ENCODE results near the gene CTNNA2. TPM values are rescaled to one million over a fixed set of nuclear protein-coding genes. Genes with fewer than 3 reads are reported as not detected.

CTNNA2 gene
- total RNA-seq, 3 donors from 2014 or later: 0.29 to 4.2 (median 1.1) TPM

- Histone ChIP-seq H3K4me1 (ENCODE audit: low read depth) (no peaks in the 10 kb centered on the region), H3K36me3 (ENCODE audit: low read depth) (no peaks in the 10 kb centered on the region), H3K4me3 (no peak overlapping the region), H3K9me3 (no peaks in the 10 kb centered on the region)
- no peak for ATAC-seq
- intact Hi-C loops (cut with DNase I, micrococcal nuclease): no loop called here
- TF ChIP-seq CTCF (IDR thresholded peaks at IDR 0.05): no peak
- no peak for DNase-seq
Observed at GRCh38 chr2:80363791-80364349, 851.0 kb downstream of the CTNNA2 start.

DNA sequence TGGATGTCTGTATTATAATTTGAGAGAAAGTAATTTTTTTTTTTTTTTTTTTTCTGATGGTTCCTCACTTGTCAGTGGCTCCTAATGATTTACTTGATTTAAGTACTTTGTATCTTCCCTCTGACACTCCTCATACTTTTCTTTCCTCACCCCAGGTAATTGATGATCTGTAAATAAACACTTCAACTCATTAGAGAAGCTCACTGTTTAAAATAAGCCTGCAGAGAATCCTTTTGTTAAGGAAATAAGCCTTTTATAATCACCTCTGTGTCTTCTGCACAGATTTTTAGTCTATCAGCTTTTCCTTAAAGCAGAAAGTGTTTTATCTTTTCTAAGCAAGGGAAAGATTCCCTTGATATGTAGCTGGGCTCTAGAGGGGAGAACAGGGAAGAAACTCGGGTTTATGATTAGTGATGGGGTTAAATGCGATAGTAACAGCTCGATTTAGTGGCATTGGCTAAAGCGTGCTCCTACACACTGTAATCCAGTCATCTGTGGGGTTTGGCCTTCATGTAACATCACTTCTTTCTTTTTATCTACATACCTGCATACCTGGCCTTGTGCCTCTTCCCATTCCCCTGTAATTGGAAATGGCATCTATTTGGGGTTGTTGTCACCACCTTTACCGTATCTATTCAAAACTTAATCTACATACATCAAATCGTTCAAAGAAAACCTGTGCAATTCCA is 851.8 kb downstream of the CTNNA2 start:
- TF ChIP-seq CTCF (IDR thresholded peaks at IDR 0.05): no peak
- no peak for DNase-seq
- Histone ChIP-seq H3K4me3 (no peak overlapping the region), H3K9me3 (no peaks in the 10 kb centered on the region), H3K36me3 (ENCODE audit: low read depth) (no peaks in the 10 kb centered on the region), H3K4me1 (ENCODE audit: low read depth) (no peaks in the 10 kb centered on the region)
- ATAC-seq: no peak
- intact Hi-C loops (cut with DNase I, micrococcal nuclease): no loop called here

GRCh38 chr2:80365762-80366161 is 852.9 kb downstream of the CTNNA2 start:
- intact Hi-C loops (cut with DNase I, micrococcal nuclease): no loop called here
- DNase-seq: no peak
- no peak for ATAC-seq
- no peaks in the 10 kb centered on the region for H3K9me3 ChIP-seq
- H3K4me1 ChIP-seq (ENCODE audit: low read depth): no peaks in the 10 kb centered on the region
- no peak for TF ChIP-seq CTCF (IDR thresholded peaks at IDR 0.05)
- no peaks in the 10 kb centered on the region for H3K36me3 ChIP-seq (ENCODE audit: low read depth)
- no peak overlapping the region for H3K4me3 ChIP-seq

GRCh38 chr2:80370375-80371009 is 857.6 kb downstream of the CTNNA2 start:
- no peak for ATAC-seq
- no peaks in the 10 kb centered on the region for H3K4me1 ChIP-seq (ENCODE audit: low read depth)
- no peaks in the 10 kb centered on the region for H3K9me3 ChIP-seq
- H3K4me3 ChIP-seq: no peak overlapping the region
- H3K36me3 ChIP-seq (ENCODE audit: low read depth): no peaks in the 10 kb centered on the region
- DNase-seq: no peak
- TF ChIP-seq CTCF (IDR thresholded peaks at IDR 0.05): no peak
- intact Hi-C loops (cut with DNase I, micrococcal nuclease): no loop called here

DNA sequence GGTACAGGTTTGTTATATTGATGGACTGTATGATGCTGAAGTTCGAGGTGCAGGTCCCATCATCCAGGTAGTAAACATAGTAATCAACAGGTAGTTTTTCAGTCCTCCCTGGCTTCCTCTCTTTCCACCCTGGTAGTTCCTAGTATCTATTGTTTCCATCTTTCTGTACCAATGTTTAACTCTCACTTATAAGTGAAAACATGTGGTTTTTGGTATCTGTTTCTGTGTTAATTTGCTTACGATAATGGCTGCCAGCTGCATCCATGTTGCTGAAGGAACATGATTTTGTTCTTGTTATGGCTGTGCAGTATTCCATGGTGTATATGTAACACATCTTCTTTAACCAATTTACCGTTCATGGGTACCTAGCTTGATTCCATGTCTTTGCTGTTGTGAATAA is 861.3 kb downstream of the CTNNA2 start:
- intact Hi-C loops (cut with DNase I, micrococcal nuclease): no loop called here
- DNase-seq (no peak), ATAC-seq (no peak)
- Histone ChIP-seq H3K4me1 (ENCODE audit: low read depth) (no peaks in the 10 kb centered on the region), H3K9me3 (no peaks in the 10 kb centered on the region), H3K4me3 (no peak overlapping the region), H3K36me3 (ENCODE audit: low read depth) (no peaks in the 10 kb centered on the region)
- no peak for TF ChIP-seq CTCF (IDR thresholded peaks at IDR 0.05)
